AG08395 (cell line): ENCODE results near the gene SETD5.

Experiments used
- DNase-seq: peaks from one replicate; pipeline ENCODE4 v3.0.0; 2012; ENCODE audit warnings: mixed read lengths, low spot score

SETD5 gene

DNA sequence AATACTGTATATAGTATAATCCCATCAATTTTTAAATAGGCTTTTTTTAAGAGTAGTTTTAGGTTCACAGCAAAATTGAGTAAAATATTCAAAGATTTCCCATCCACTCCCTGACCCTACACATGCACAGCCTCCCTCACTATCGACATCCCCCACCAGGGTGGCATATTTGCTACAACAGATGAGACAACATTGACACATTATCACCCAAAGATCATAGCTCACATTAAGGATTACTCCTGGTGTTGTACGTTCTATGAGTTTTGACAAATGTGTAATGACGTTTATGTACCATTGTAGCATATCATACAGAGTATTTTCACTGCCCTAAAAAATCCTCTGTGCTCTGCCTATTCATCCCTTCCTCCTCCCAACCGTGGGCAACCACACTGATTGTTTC is 116.9 kb downstream of the SETD5 start:
- DNase-seq: no peak

DNA sequence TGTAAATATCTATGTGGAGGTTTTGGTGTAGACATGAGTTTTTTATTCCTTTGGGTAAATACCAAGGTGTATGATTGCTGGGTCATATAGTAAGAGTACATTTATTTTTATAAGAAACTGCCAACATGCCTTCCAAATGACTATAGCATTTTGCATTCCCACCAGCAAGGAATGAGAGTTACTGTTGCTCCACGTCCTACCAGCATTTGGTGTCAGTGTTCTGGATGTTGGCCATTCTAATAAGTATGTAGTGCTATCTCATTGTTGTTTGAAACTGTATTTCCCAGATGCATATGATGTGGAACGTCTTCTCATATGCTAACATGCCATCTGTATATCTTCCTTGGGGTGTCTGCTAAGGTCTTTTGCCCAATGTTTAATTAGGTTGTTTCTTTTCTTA is 117.5 kb downstream of the SETD5 start:
- DNase-seq: no peak

DNA sequence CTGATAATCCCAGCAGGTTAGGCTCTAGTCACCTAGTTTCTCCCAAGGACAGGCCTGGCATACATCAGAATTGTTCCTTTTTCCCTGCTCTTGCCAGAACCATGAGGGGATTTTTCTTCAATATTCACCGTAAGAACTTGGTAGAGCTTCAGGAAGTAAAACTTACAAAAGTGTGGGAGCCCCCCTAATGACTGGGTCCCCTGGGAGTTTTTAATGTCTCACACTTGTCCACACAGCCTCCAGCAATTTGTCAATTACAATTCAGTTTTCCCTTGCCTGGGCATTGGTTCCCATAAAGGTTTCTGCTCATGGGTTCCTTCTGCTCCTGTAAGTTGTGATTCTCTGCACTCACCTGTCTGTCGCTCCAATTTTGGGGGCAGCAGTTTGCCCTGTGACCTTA is 127.7 kb downstream of the SETD5 start:
- DNase-seq: no peak
